T-helper 1 cell treated with Interleukin-12 subunit alpha and Interleukin-12 subunit beta and Interleukin-4 antibody, amounts not matched to agents 30 ng/mL and 1 ng/mL, for 36 hours (primary cell): Measurements from ENCODE around the gene RIMKLB. TPM values are rescaled to one million over a fixed set of nuclear protein-coding genes. Genes with fewer than 3 reads are reported as not detected.
"Not testable (repeated sequence)": the region's sequence is repeated elsewhere in the genome, so short reads cannot be mapped to it uniquely, and the experiment has no call there.

ENCODE experiments used
- intact Hi-C: fragments of 100-400 bp; cut with micrococcal nuclease; formaldehyde crosslinking; loops from one replicate; pipeline ENCODE4 v1.15.1; 2024
- total RNA-seq: library from RNA; stranded (reverse); gene quantifications from 2 replicates; pipeline ENCODE4 v1.2.3, GENCODE V29; 2022

The RIMKLB gene
- total RNA-seq, 1 donor from 2014 or later: 0.83 TPM

GRCh38 chr12:8813572-8814357, 116.0 kb downstream of the RIMKLB start:
- intact Hi-C loops: no loop called here

- intact Hi-C loops: no loop called here
These were observed 118.8 kb downstream of the RIMKLB start for GRCh38 chr12:8816448-8817050.

GRCh38 chr12:8817856-8818255, 120.1 kb downstream of the RIMKLB start:
- intact Hi-C loops: no loop called here

- intact Hi-C loops: no loop called here
These were observed 120.7 kb downstream of the RIMKLB start for GRCh38 chr12:8818526-8818925.

GRCh38 chr12:8819666-8819980, 121.8 kb downstream of the RIMKLB start:
- intact Hi-C loops: no loop called here

- intact Hi-C loops: not testable (repeated sequence)
These were observed 123.1 kb downstream of the RIMKLB start for GRCh38 chr12:8820676-8821407.

GRCh38 chr12:8821591-8821990, 123.8 kb downstream of the RIMKLB start:
- intact Hi-C loops: no loop called here

- intact Hi-C loops: no loop called here
These were observed 124.5 kb downstream of the RIMKLB start, which contains the start of gene A2ML1 for GRCh38 chr12:8822298-8822697. Gene A2ML1, plus strand, starts transcription at chr12:8822621. Its CDS starts 31 bp downstream, at chr12:8822652.

GRCh38 chr12:8823565-8824300, 125.9 kb downstream of the RIMKLB start:
- intact Hi-C loops: no loop called here

- intact Hi-C loops: no loop called here
These were observed 129.9 kb downstream of the RIMKLB start for GRCh38 chr12:8827551-8828256.

- intact Hi-C loops: no loop called here
These were observed 130.7 kb downstream of the RIMKLB start for GRCh38 chr12:8828257-8829124.

GRCh38 chr12:8829125-8829518, 131.3 kb downstream of the RIMKLB start:
- intact Hi-C loops: no loop called here

GRCh38 chr12:8829621-8830020, 131.8 kb downstream of the RIMKLB start:
- intact Hi-C loops: no loop called here

- intact Hi-C loops: no loop called here
These were observed 133.3 kb downstream of the RIMKLB start for GRCh38 chr12:8831116-8831515.

GRCh38 chr12:8832500-8832899, 134.7 kb downstream of the RIMKLB start:
- intact Hi-C loops: no loop called here

Other genes with a start within 250 kb of the RIMKLB start
- gene CLEC6A, start 242.0 kb upstream of the RIMKLB start, total RNA-seq: not detected in 2 replicates
- not detected in 2 replicates for gene CLEC4D, start 184.5 kb upstream of the RIMKLB start, total RNA-seq
- gene CLEC4E, start 157.1 kb upstream of the RIMKLB start, total RNA-seq: not detected in 2 replicates
- gene AICDA, start 85.1 kb upstream of the RIMKLB start, total RNA-seq: 0.17 TPM in 1 of 2 replicates, not detected in the other
- not detected in 2 replicates for gene MFAP5, start 35.2 kb upstream of the RIMKLB start, total RNA-seq
- not detected in 2 replicates for gene A2ML1, start 124.6 kb downstream of the RIMKLB start, total RNA-seq
- gene PHC1, start 216.5 kb downstream of the RIMKLB start, total RNA-seq: 12.0 and 12.1 TPM in 2 replicates